ENCODE data around the gene GTSE1. TPM values are rescaled to one million over a fixed set of nuclear protein-coding genes. Genes with fewer than 3 reads are reported as not detected.

The GTSE1 gene
- total and polyA plus RNA-seq, 4 experiments from 2014 or later: 0.64 TPM; not detected in 3

- H3K27ac ChIP-seq (ENCODE audit: low read depth, low read length): no peak overlapping the region
- no peak for DNase-seq
Observed at GRCh38 chr22:46294784-46295183, 1.9 kb upstream of the GTSE1 start.

GRCh38 chr22:46295277-46295971 is 1.2 kb upstream of the GTSE1 start:
- Mint-ChIP-seq H3K27me3 (no peaks in the 10 kb centered on the region), H3K9me3 (peaks cover 0 to 2% (median 0%) of the 10 kb centered on the region in 8 donors), H3K4me1 (peaks cover 14 to 26% (median 19%) of the 10 kb centered on the region in 4 donors), H3K4me3 (peak overlapping the region; percentile 79 to 97 (median 91)), H3K36me3 (peaks cover 6 to 10% of the 10 kb centered on the region in 2 donors), H3K27ac (peak overlapping the region; percentile 54 to 99 (median 93))
- H3K4me3 ChIP-seq (ENCODE audit: low read length in 2 of 2): peak overlapping the region; percentile 48 to 63
- H3K36me3 ChIP-seq (ENCODE audit: insufficient read depth, low read length): no peaks in the 10 kb centered on the region
- H3K27ac ChIP-seq (ENCODE audit: low read depth, low read length): peak overlapping the region; percentile 81
- no peaks in the 10 kb centered on the region for H3K27me3 ChIP-seq (ENCODE audit: insufficient read depth, low read length)
- peaks cover 19% of the 10 kb centered on the region for H3K4me1 ChIP-seq (ENCODE audit: insufficient read depth, low read length)
- ChIA-PET POLR2A (ENCODE audit: partially characterized antibody) (interaction anchor here (1.0 to 2.9 kb wide), 12 partner anchors 9 to 259 kb away, joined by 3 to 44 read pairs (median 8); partner anchors contain the start of genes CDPF1, PPARA, TRMU and TTC38), CTCF (ENCODE audit: partially characterized antibody) (interaction anchor here (0.8 to 2.1 kb wide), 11 partner anchors 9 to 289 kb away, joined by 3 to 22 read pairs (median 4); partner anchors contain the start of genes CDPF1 and TRMU)
- intact Hi-C loops (cut with micrococcal nuclease): loop anchor here (5.0 kb wide), 1 partner anchor 283 kb away; no protein-coding TSS in a partner anchor
- no peak for DNase-seq
- no peaks in the 10 kb centered on the region for H3K9me3 ChIP-seq (ENCODE audit: control insufficient read depth in 1 of 2, low read length in 2 of 2)

More at GRCh38 chr22:46294784-46295183, 1.9 kb upstream of the GTSE1 start:
- H3K9me3 ChIP-seq (ENCODE audit: control insufficient read depth in 1 of 2, low read length in 2 of 2): no peaks in the 10 kb centered on the region
- peaks cover 0 to 2% (median 0%) of the 10 kb centered on the region in 8 donors for H3K9me3 Mint-ChIP-seq
- no peaks in the 10 kb centered on the region for H3K36me3 ChIP-seq (ENCODE audit: insufficient read depth, low read length)
- POLR2A ChIA-PET (ENCODE audit: partially characterized antibody): interaction anchor here (2.4 to 2.9 kb wide), 2 partner anchors 27 to 259 kb away, joined by 14 to 18 read pairs; partner anchors contain the start of gene TTC38
- H3K4me3 Mint-ChIP-seq: peak overlapping the region in 5 of 8 donors; percentile 37 to 90 (median 60)
- H3K27ac Mint-ChIP-seq: peak overlapping the region in 6 of 7 donors; percentile 55 to 87 (median 83)
- H3K4me1 Mint-ChIP-seq: peaks cover 14 to 26% (median 19%) of the 10 kb centered on the region in 4 donors
- no peaks in the 10 kb centered on the region for H3K27me3 ChIP-seq (ENCODE audit: insufficient read depth, low read length)
- no peaks in the 10 kb centered on the region for H3K27me3 Mint-ChIP-seq
- intact Hi-C loops (cut with micrococcal nuclease): loop anchor here (5.0 kb wide), 1 partner anchor 282 kb away; no protein-coding TSS in a partner anchor
- peaks cover 19% of the 10 kb centered on the region for H3K4me1 ChIP-seq (ENCODE audit: insufficient read depth, low read length)
- CTCF ChIA-PET (ENCODE audit: partially characterized antibody): interaction anchor here (0.7 to 2.0 kb wide), 3 partner anchors 18 to 173 kb away, joined by 3 to 22 read pairs (median 4); no protein-coding TSS in a partner anchor
- H3K36me3 Mint-ChIP-seq: peaks cover 6 to 10% of the 10 kb centered on the region in 2 donors
- no peak overlapping the region for H3K4me3 ChIP-seq (ENCODE audit: low read length in 2 of 2)

GRCh38 chr22:46297151-46297812 is 612 bp downstream of the GTSE1 start:
- H3K27ac Mint-ChIP-seq: peak overlapping the region in 4 of 7 donors; percentile 3 to 85 (median 43)
- intact Hi-C loops (cut with micrococcal nuclease): loop anchor here (5.0 kb wide), 1 partner anchor 285 kb away; no protein-coding TSS in a partner anchor
- peak overlapping the region; percentile 17 to 63 for H3K4me3 ChIP-seq (ENCODE audit: low read length in 2 of 2)
- peaks cover 19% of the 10 kb centered on the region for H3K4me1 ChIP-seq (ENCODE audit: insufficient read depth, low read length)
- no peaks in the 10 kb centered on the region for H3K36me3 ChIP-seq (ENCODE audit: insufficient read depth, low read length)
- peaks cover 0 to 2% (median 0%) of the 10 kb centered on the region in 8 donors for H3K9me3 Mint-ChIP-seq
- H3K27me3 ChIP-seq (ENCODE audit: insufficient read depth, low read length): no peaks in the 10 kb centered on the region
- no peaks in the 10 kb centered on the region for H3K27me3 Mint-ChIP-seq
- peak overlapping the region; percentile 75 to 89 (median 82) for H3K4me3 Mint-ChIP-seq
- H3K27ac ChIP-seq (ENCODE audit: low read depth, low read length): no peak overlapping the region
- peaks cover 14 to 26% (median 19%) of the 10 kb centered on the region in 4 donors for H3K4me1 Mint-ChIP-seq
- peaks cover 3 to 10% of the 10 kb centered on the region in 2 donors for H3K36me3 Mint-ChIP-seq
- no peaks in the 10 kb centered on the region for H3K9me3 ChIP-seq (ENCODE audit: control insufficient read depth in 1 of 2, low read length in 2 of 2)
- POLR2A ChIA-PET (ENCODE audit: partially characterized antibody): interaction anchor here (1.3 to 2.9 kb wide), 4 partner anchors 47 to 284 kb away, joined by 3 to 44 read pairs (median 24); partner anchors contain the start of genes CDPF1 and PPARA
- CTCF ChIA-PET (ENCODE audit: partially characterized antibody): interaction anchor here (1.7 to 2.1 kb wide), 2 partner anchors 19 to 39 kb away, joined by 6 to 8 read pairs; partner anchors contain the start of gene TRMU
- no peak for DNase-seq

GRCh38 chr22:46299101-46299500 is 2.4 kb downstream of the GTSE1 start:
- POLR2A ChIA-PET (ENCODE audit: partially characterized antibody): no interaction called here
- H3K4me1 Mint-ChIP-seq: peaks cover 16 to 26% (median 20%) of the 10 kb centered on the region in 4 donors
- no peak for DNase-seq
- CTCF ChIA-PET (ENCODE audit: partially characterized antibody): interaction anchor here (0.7 to 1.8 kb wide), 6 partner anchors 11 to 293 kb away, joined by 3 to 5 read pairs (median 4); no protein-coding TSS in a partner anchor
- no peak overlapping the region for H3K27ac Mint-ChIP-seq
- peak overlapping the region in 4 of 8 donors; percentile 9 to 46 (median 30) for H3K4me3 Mint-ChIP-seq
- Histone ChIP-seq H3K9me3 (ENCODE audit: control insufficient read depth in 1 of 2, low read length in 2 of 2) (no peaks in the 10 kb centered on the region), H3K27ac (ENCODE audit: low read depth, low read length) (no peak overlapping the region), H3K27me3 (ENCODE audit: insufficient read depth, low read length) (no peaks in the 10 kb centered on the region), H3K36me3 (ENCODE audit: insufficient read depth, low read length) (no peaks in the 10 kb centered on the region), H3K4me3 (ENCODE audit: low read length in 2 of 2) (no peak overlapping the region), H3K4me1 (ENCODE audit: insufficient read depth, low read length) (peaks cover 19% of the 10 kb centered on the region)
- H3K9me3 Mint-ChIP-seq: no peaks in the 10 kb centered on the region
- H3K36me3 Mint-ChIP-seq: peaks cover 0 to 7% of the 10 kb centered on the region in 2 donors
- H3K27me3 Mint-ChIP-seq: no peaks in the 10 kb centered on the region
- intact Hi-C loops (cut with micrococcal nuclease): loop anchor here (5.0 kb wide), 1 partner anchor 287 kb away; no protein-coding TSS in a partner anchor

GRCh38 chr22:46300491-46300890 is 3.8 kb downstream of the GTSE1 start:
- ChIA-PET POLR2A (ENCODE audit: partially characterized antibody) (no interaction called here), CTCF (ENCODE audit: partially characterized antibody) (interaction anchor here (1.8 kb wide), 1 partner anchor 10 kb away, joined by 4 read pairs; no protein-coding TSS in a partner anchor)
- H3K9me3 Mint-ChIP-seq: no peaks in the 10 kb centered on the region
- H3K4me3 Mint-ChIP-seq: no peak overlapping the region
- H3K4me1 Mint-ChIP-seq: peaks cover 12 to 19% (median 15%) of the 10 kb centered on the region in 4 donors
- no peak for DNase-seq
- H3K27me3 ChIP-seq (ENCODE audit: insufficient read depth, low read length): no peaks in the 10 kb centered on the region
- intact Hi-C loops (cut with micrococcal nuclease): no loop called here
- peaks cover 18% of the 10 kb centered on the region for H3K4me1 ChIP-seq (ENCODE audit: insufficient read depth, low read length)
- H3K36me3 ChIP-seq (ENCODE audit: insufficient read depth, low read length): no peaks in the 10 kb centered on the region
- peaks cover 0 to 4% of the 10 kb centered on the region in 2 donors for H3K36me3 Mint-ChIP-seq
- no peak overlapping the region for H3K4me3 ChIP-seq (ENCODE audit: low read length in 2 of 2)
- H3K27ac Mint-ChIP-seq: peak overlapping the region in 1 of 7 donors; percentile 4
- H3K9me3 ChIP-seq (ENCODE audit: control insufficient read depth in 1 of 2, low read length in 2 of 2): no peaks in the 10 kb centered on the region
- no peak overlapping the region for H3K27ac ChIP-seq (ENCODE audit: low read depth, low read length)
- no peaks in the 10 kb centered on the region for H3K27me3 Mint-ChIP-seq

- peaks cover 0 to 2% (median 0%) of the 10 kb centered on the region in 4 donors for H3K4me1 Mint-ChIP-seq
- H3K27me3 ChIP-seq (ENCODE audit: insufficient read depth, low read length): no peaks in the 10 kb centered on the region
- H3K27ac Mint-ChIP-seq: peak overlapping the region in 1 of 7 donors; percentile 34
- no peak overlapping the region for H3K4me3 Mint-ChIP-seq
- no peaks in the 10 kb centered on the region for H3K4me1 ChIP-seq (ENCODE audit: insufficient read depth, low read length)
- no peaks in the 10 kb centered on the region for H3K9me3 Mint-ChIP-seq
- no peaks in the 10 kb centered on the region for H3K36me3 Mint-ChIP-seq
- H3K27me3 Mint-ChIP-seq: no peaks in the 10 kb centered on the region
- intact Hi-C loops (cut with micrococcal nuclease): no loop called here
- ChIA-PET CTCF (ENCODE audit: partially characterized antibody) (interaction anchor here (3.0 kb wide), 1 partner anchor 297 kb away, joined by 7 read pairs; no protein-coding TSS in a partner anchor), POLR2A (ENCODE audit: partially characterized antibody) (no interaction called here)
- no peaks in the 10 kb centered on the region for H3K9me3 ChIP-seq (ENCODE audit: control insufficient read depth in 1 of 2, low read length in 2 of 2)
- no peaks in the 10 kb centered on the region for H3K36me3 ChIP-seq (ENCODE audit: insufficient read depth, low read length)
- no peak overlapping the region for H3K27ac ChIP-seq (ENCODE audit: low read depth, low read length)
- no peak for DNase-seq
- H3K4me3 ChIP-seq (ENCODE audit: low read length in 2 of 2): no peak overlapping the region
Observed at GRCh38 chr22:46303347-46303965, 6.8 kb downstream of the GTSE1 start.
